Measurements from ENCODE around the gene CCNYL1.

CCNYL1 gene

DNA sequence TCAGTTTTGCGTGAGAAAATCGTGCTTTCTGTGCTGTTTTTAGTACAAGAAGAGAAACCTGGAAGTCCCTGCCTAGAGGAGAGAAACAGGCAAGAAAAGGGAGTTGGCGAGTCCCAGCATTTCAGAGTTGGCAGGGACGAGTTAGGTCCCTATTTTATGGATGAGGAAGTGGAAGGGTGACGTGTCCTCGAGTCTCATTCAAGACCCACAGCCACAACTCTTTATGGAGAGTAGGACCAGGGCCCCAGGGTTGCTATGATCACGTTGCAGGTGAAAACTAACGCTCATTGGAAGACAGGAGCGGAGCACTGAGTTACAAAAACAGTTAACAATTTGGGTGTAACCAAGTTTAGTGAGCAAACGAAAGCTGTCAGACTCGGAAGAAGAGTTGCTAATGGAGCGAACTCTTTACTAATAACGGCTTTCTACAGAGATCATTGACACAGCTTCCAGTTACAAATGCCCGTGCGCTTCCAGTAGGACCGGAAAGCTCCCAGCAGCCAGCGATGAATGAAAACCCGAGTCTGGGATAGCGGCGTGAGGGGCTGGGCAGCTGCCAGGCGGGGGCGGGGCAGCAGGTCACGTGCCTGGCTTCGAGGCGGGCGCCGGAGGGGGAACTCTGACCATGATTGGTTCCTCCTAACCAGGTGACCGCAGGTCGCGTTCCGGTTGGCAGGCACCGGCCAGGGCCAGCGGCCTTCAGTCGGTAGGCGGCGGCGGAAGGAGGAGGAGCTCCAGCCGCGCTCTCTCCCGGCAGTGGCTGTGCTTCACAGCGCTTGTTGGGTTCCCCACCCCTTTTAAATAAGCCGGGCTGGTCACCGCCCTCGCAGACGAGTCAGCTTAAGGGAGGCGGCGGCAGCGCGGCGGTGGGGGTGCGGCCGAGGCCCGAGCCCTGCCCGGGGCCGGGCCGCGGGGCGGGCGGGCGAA is at the start of gene CCNYL1:
Gene CCNYL1 (plus strand): TSS at position 827 of the 927 bp plus-strand sequence. CDS start 257 bp downstream, outside the sequence.
- Mint-ChIP-seq H3K27ac (peak within 1 kb of the TSS; percentile 95), H3K9me3 (peaks cover 4% of the 10 kb centered on the region), H3K4me1 (peaks cover 29% of the 10 kb centered on the region), H3K27me3 (ENCODE audit: low read depth, poor library complexity) (peaks cover 3% of the 10 kb centered on the region), H3K4me3 (peak within 1 kb of the TSS; percentile 98), H3K36me3 (ENCODE audit: low read depth) (peaks cover 22% of the 10 kb centered on the region)
- peak; percentile 98 for DNase-seq
- TF ChIP-seq, protein P1, sequence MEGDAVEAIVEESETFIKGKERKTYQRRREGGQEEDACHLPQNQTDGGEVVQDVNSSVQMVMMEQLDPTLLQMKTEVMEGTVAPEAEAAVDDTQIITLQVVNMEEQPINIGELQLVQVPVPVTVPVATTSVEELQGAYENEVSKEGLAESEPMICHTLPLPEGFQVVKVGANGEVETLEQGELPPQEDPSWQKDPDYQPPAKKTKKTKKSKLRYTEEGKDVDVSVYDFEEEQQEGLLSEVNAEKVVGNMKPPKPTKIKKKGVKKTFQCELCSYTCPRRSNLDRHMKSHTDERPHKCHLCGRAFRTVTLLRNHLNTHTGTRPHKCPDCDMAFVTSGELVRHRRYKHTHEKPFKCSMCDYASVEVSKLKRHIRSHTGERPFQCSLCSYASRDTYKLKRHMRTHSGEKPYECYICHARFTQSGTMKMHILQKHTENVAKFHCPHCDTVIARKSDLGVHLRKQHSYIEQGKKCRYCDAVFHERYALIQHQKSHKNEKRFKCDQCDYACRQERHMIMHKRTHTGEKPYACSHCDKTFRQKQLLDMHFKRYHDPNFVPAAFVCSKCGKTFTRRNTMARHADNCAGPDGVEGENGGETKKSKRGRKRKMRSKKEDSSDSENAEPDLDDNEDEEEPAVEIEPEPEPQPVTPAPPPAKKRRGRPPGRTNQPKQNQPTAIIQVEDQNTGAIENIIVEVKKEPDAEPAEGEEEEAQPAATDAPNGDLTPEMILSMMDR (IDR thresholded peaks at IDR 0.05) = no peak

DNA sequence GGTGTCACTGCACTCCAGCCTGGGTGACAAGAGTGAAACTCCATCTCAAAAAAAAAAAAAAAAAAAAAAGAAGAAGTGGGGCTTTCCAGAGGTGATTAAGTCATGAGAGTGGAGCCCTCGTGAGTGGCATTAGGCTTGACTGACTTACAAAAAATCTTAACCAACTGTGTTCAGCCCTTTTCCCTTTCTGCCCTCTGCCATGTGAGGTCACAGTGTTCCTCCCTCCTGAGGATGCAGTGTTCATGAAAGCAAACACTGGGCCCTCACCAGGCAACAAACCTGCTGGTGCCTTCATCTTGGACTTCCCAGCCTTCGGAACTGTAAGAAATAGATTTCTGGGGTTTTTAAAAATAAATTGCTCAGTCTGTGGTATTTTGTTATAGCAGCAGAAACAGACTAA is 49.2 kb upstream of the CCNYL1 start:
- peaks cover 3% of the 10 kb centered on the region for H3K27me3 Mint-ChIP-seq (ENCODE audit: low read depth, poor library complexity)
- TF ChIP-seq, protein P1 (IDR thresholded peaks at IDR 0.05) = no peak
- H3K4me3 Mint-ChIP-seq = no peak overlapping the region
- no peaks in the 10 kb centered on the region for H3K36me3 Mint-ChIP-seq (ENCODE audit: low read depth)
- no peaks in the 10 kb centered on the region for H3K9me3 Mint-ChIP-seq
- no peak for DNase-seq
- H3K27ac Mint-ChIP-seq = no peak overlapping the region
- peaks cover 9% of the 10 kb centered on the region for H3K4me1 Mint-ChIP-seq

DNA sequence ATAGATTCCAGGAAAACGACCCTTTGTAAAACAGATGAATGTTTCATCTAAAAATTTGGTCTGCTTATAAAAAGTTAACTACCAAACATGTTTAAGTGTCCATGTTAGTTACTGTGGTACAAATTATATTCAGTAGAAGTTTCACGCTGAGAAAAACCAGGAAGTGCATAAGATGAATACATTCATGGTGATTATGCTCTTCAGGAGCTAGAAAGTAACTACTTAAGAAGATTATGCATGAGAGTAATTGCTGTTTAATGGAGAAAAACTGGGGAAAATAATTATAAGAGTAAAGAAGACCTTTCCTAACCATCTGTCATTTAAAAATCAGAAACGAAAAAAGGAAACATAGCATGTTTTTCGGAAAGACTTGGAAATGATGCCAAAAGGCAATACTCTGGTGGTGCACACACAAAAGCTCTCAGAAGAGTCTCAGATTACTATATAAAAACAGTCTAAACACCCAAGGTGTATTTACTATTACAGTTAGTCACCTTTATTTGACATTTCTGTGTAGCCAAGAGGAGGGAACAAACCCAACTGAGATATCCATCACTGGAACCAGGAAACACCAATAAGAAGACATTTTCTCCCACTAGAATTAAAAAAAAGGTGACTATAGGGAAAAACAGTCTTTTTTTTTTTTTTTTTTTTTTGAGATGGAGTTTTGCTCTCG is 47.4 kb upstream of the CCNYL1 start:
- Mint-ChIP-seq H3K27ac (no peak overlapping the region), H3K36me3 (ENCODE audit: low read depth) (no peaks in the 10 kb centered on the region), H3K9me3 (no peaks in the 10 kb centered on the region), H3K27me3 (ENCODE audit: low read depth, poor library complexity) (peaks cover 3% of the 10 kb centered on the region), H3K4me3 (no peak overlapping the region), H3K4me1 (peaks cover 9% of the 10 kb centered on the region)
- TF ChIP-seq, protein P1 (IDR thresholded peaks at IDR 0.05) = no peak
- no peak for DNase-seq

DNA sequence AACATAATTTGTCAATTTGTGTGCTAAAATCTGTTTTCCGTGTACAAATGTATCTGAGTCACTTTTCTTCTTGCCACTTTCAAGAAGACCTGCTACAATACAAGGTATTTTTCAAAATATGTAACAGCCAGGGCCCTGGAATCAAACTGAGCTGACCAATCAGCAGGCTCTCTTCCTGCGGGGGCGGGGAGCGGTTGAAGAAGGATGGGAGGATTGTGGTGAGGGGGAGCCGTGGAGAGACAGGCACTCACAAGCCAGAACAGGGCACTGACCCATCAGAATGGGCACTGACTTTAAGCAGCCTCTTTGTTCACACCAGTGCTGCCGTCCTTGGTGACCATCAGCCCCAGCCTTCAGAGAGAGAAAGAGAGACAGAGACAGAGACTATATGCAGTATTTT is 40.6 kb upstream of the CCNYL1 start:
- H3K9me3 Mint-ChIP-seq = no peaks in the 10 kb centered on the region
- H3K4me3 Mint-ChIP-seq = no peak overlapping the region
- TF ChIP-seq, protein P1 (IDR thresholded peaks at IDR 0.05) = no peak
- DNase-seq = peak; percentile 7
- no peaks in the 10 kb centered on the region for H3K4me1 Mint-ChIP-seq
- H3K36me3 Mint-ChIP-seq (ENCODE audit: low read depth) = no peaks in the 10 kb centered on the region
- no peak overlapping the region for H3K27ac Mint-ChIP-seq
- peaks cover 10% of the 10 kb centered on the region for H3K27me3 Mint-ChIP-seq (ENCODE audit: low read depth, poor library complexity)

DNA sequence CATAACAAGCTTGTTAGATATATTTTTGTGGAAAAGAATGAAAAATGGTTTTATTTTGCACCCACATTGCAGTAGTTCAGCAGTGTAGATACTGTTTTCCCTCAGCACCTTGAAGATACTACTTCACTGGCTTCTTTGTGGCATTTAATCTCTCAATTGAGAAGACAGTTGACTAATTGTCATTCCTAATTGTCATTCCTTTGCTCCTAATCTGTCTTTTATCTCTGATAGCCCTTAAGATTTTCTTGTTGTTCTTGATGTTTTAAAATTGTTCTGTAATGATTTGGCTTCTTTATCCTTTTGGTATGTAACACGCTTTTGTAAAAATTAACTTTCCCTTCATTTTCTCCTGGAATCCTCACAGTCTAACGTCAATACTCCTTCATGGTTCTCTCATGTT is 38.0 kb upstream of the CCNYL1 start:
- Mint-ChIP-seq H3K4me3 (no peak overlapping the region), H3K27me3 (ENCODE audit: low read depth, poor library complexity) (peaks cover 6% of the 10 kb centered on the region), H3K4me1 (peaks cover 7% of the 10 kb centered on the region), H3K36me3 (ENCODE audit: low read depth) (no peaks in the 10 kb centered on the region), H3K27ac (no peak overlapping the region), H3K9me3 (no peaks in the 10 kb centered on the region)
- no peak for DNase-seq
- TF ChIP-seq, protein P1 (IDR thresholded peaks at IDR 0.05) = no peak
